Smooth muscle cell (in vitro differentiated cells): ENCODE results near the gene PRSS53. TPM values are rescaled to one million over a fixed set of nuclear protein-coding genes. Genes with fewer than 3 reads are reported as not detected.

Experiments
- DNase-seq: peaks from one replicate; lab custom pipeline; 2025; ENCODE audit not compliant: unreplicated experiment; lab: John Stamatoyannopoulos, UW
- H2AFZ ChIP-seq: fragments of 200-600 bp; sonication (generic); 2 replicates; pipeline ENCODE4 v1.6.0; 2016; ENCODE audit warnings: antibody characterized with exemption, low read depth, mild to moderate bottlenecking
- H3F3A ChIP-seq: fragments of 200-600 bp; sonication (generic); 2 replicates; pipeline ENCODE4 v1.6.0; 2017; ENCODE audit warnings: antibody characterized with exemption, low read depth
- H3K27ac ChIP-seq: fragments of 200-600 bp; sonication (generic); 2 replicates; pipeline ENCODE4 v1.5.1; 2016; ENCODE audit warnings: low read depth, mild to moderate bottlenecking
- H3K27me3 ChIP-seq: fragments of 200-600 bp; sonication (generic); 2 replicates; pipeline ENCODE4 v1.6.1; 2016; ENCODE audit warnings: low read depth, mild to moderate bottlenecking
- H3K36me3 ChIP-seq: fragments of 200-600 bp; sonication (generic); 2 replicates; pipeline ENCODE4 v1.5.1; 2016; ENCODE audit warnings: low read depth
- H3K4me1 ChIP-seq: fragments of 200-600 bp; sonication (generic); 2 replicates; pipeline ENCODE4 v1.5.1; 2016; ENCODE audit warnings: low read depth
- H3K4me2 ChIP-seq: fragments of 200-600 bp; sonication (generic); 2 replicates; pipeline ENCODE4 v1.6.0; 2016; ENCODE audit warnings: mild to moderate bottlenecking
- H3K4me3 ChIP-seq: fragments of 200-600 bp; sonication (generic); 2 replicates; pipeline ENCODE4 v1.5.1; 2016; ENCODE audit warnings: mild to moderate bottlenecking
- H3K79me2 ChIP-seq: fragments of 200-600 bp; sonication (generic); 2 replicates; pipeline ENCODE4 v1.6.0; 2016; ENCODE audit warnings: low read depth, mild to moderate bottlenecking
- H3K9ac ChIP-seq: fragments of 200-600 bp; sonication (generic); 2 replicates; pipeline ENCODE4 v1.6.0; 2016; ENCODE audit warnings: low read depth
- H3K9me3 ChIP-seq: fragments of 200-600 bp; sonication (generic); replicated peaks from 2 replicates; pipeline ENCODE4 v1.5.1; 2016; ENCODE audit warnings: low read depth
- H4K20me1 ChIP-seq: fragments of 200-600 bp; sonication (generic); 2 replicates; pipeline ENCODE4 v1.6.0; 2016; ENCODE audit warnings: low read depth
- CTCF ChIP-seq: fragments of 200-600 bp; sonication (generic); IDR thresholded peaks from 2 replicates; pipeline ENCODE4 v1.5.1; 2017; ENCODE audit warnings: borderline replicate concordance, mild to moderate bottlenecking, antibody characterized with exemption; ENCODE audit not compliant: insufficient read depth, poor library complexity, severe bottlenecking
- WGBS: methylation state at CpG from one replicate; pipeline ENCODE4 v1.1.7; 2016; ENCODE audit warnings: low lambda C conversion rate; 5-methylcytosine and 5-hydroxymethylcytosine counted together
- polyA plus RNA-seq: library from polyadenylated mRNA; unstranded; fragments of >200 nt; fragmentation: Nextera tagmentation; extraction: Ambion mirVana; gene quantifications from 2 replicates; pipeline ENCODE4 v1.2.1, GENCODE V29; 2016
- total RNA-seq: library from RNA; depleted of rRNA; stranded (reverse); fragments of >200 nt; gene quantifications from 2 replicates; pipeline ENCODE4 v1.2.3, GENCODE V29; 2014

Gene PRSS53
- total and polyA plus RNA-seq, 2 experiments from 2014 or later = 0.66 to 6.3 TPM

GRCh38 chr16:31134625-31135534, 46.1 kb upstream of the PRSS53 start:
- Histone ChIP-seq H3K4me3 (peak overlapping the region; percentile 49), H3K27ac (peak overlapping the region; percentile 56), H3K27me3 (no peaks in the 10 kb centered on the region), H3K9me3 (no peaks in the 10 kb centered on the region), H2AFZ (no peak overlapping the region), H3K4me2 (peak overlapping the region; percentile 80), H3K36me3 (no peaks in the 10 kb centered on the region), H4K20me1 (peaks cover 5% of the 10 kb centered on the region), H3F3A (no peaks in the 10 kb centered on the region), H3K4me1 (peaks cover 11% of the 10 kb centered on the region), H3K79me2 (no peaks in the 10 kb centered on the region), H3K9ac (peak overlapping the region; percentile 58)
- no peak for TF ChIP-seq CTCF
- DNase-seq = no peak
- 17% methylated on average over 18 of the region's 18 CpGs for WGBS

GRCh38 chr16:31134091-31134571, 45.4 kb upstream of the PRSS53 start:
- DNase-seq = no peak
- Histone ChIP-seq H3K9me3 (no peaks in the 10 kb centered on the region), H3K79me2 (no peaks in the 10 kb centered on the region), H3K4me2 (peak overlapping the region; percentile 80), H2AFZ (no peak overlapping the region), H4K20me1 (peaks cover 5% of the 10 kb centered on the region), H3K27me3 (no peaks in the 10 kb centered on the region), H3K4me1 (peaks cover 11% of the 10 kb centered on the region), H3K27ac (no peak overlapping the region), H3K4me3 (peak overlapping the region; percentile 49), H3F3A (no peaks in the 10 kb centered on the region), H3K36me3 (no peaks in the 10 kb centered on the region), H3K9ac (no peak overlapping the region)
- WGBS = 34% methylated on average over 5 of the region's 5 CpGs
- TF ChIP-seq CTCF = no peak

DNA sequence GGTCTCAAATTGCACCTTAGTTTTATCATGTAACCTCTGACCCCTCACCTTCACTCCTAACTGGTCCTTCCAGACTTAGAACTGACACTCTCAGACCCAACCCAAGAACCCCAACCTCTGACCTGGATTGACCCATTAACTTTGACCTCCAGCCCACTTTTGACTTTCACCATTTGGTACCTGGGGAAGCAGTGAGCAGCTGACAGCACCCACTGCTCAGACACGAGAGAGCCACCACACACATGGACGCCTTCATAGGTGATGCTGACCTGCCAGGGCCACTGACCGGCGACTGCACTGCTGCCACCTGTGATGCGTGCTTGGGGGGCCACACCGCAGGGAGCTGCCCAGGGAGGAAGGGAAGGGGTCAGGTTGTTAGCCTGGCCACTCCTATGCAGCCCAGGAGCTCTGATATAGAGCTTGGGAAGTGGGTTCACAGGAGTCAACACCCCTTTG, 44.3 kb upstream of the PRSS53 start:
- Histone ChIP-seq H3K4me3 (no peak overlapping the region), H3K27me3 (no peaks in the 10 kb centered on the region), H3K9ac (no peak overlapping the region), H3K9me3 (no peaks in the 10 kb centered on the region), H3K27ac (no peak overlapping the region), H3F3A (no peaks in the 10 kb centered on the region), H3K4me2 (no peak overlapping the region), H3K79me2 (no peaks in the 10 kb centered on the region), H3K36me3 (no peaks in the 10 kb centered on the region), H2AFZ (no peak overlapping the region), H4K20me1 (peaks cover 5% of the 10 kb centered on the region), H3K4me1 (peaks cover 8% of the 10 kb centered on the region)
- DNase-seq = no peak
- 94% methylated on average over 6 of the region's 6 CpGs for WGBS
- TF ChIP-seq CTCF = no peak
